Osteoblast (primary cell): ENCODE measurements around the gene SLC17A5. TPM values are rescaled to one million over a fixed set of nuclear protein-coding genes. Genes with fewer than 3 reads are reported as not detected.
"Not testable (repeated sequence)": the region's sequence is repeated elsewhere in the genome, so short reads cannot be mapped to it uniquely, and the experiment has no call there.

ENCODE experiments used
- DNase-seq: peaks from one replicate; pipeline ENCODE4 v3.0.0; 2011; ENCODE audit warnings: low spot score, mixed read lengths; ENCODE audit not compliant: insufficient read length; ENCODE audit errors: missing footprints
- H2AFZ ChIP-seq: 2 replicates; pipeline ENCODE4 v1.6.0; 2011; ENCODE audit warnings: mild to moderate bottlenecking, low read length
- H3K27ac ChIP-seq: 2 replicates; pipeline ENCODE4 v1.5.1; 2011; ENCODE audit warnings: mild to moderate bottlenecking, low read depth, low read length, moderate library complexity
- H3K27me3 ChIP-seq: 2 replicates; pipeline ENCODE4 v1.6.0; 2012; ENCODE audit warnings: mild to moderate bottlenecking, control low read depth, inconsistent platforms, low read length, moderate library complexity; ENCODE audit not compliant: insufficient read depth
- H3K36me3 ChIP-seq: 2 replicates; pipeline ENCODE4 v1.5.1; 2011; ENCODE audit warnings: mild to moderate bottlenecking, low read length, control low read depth, moderate library complexity; ENCODE audit not compliant: insufficient read depth
- H3K4me1 ChIP-seq: 2 replicates; pipeline ENCODE4 v1.5.1; 2011; ENCODE audit warnings: mild to moderate bottlenecking, low read length, control low read depth, moderate library complexity; ENCODE audit not compliant: insufficient read depth
- H3K4me2 ChIP-seq: 2 replicates; pipeline ENCODE4 v1.6.0; 2011; ENCODE audit warnings: mild to moderate bottlenecking, low read length; ENCODE audit not compliant: insufficient read depth
- H3K4me3 ChIP-seq: fragments of 200-600 bp; sonication (generic); 3 replicates; pipeline ENCODE4 v1.5.1; 2012; ENCODE audit warnings: mild to moderate bottlenecking, low read length, inconsistent platforms; ENCODE audit not compliant: insufficient read depth
- H3K79me2 ChIP-seq: 2 replicates; pipeline ENCODE4 v1.6.0; 2012; ENCODE audit warnings: mild to moderate bottlenecking, low read length, control low read depth, inconsistent platforms; ENCODE audit not compliant: insufficient read depth
- H3K9me3 ChIP-seq: 2 replicates; pipeline ENCODE4 v1.5.1; 2011; ENCODE audit warnings: low read depth, low read length, control low read depth
- H4K20me1 ChIP-seq: 2 replicates; pipeline ENCODE4 v1.6.0; 2012; ENCODE audit warnings: mild to moderate bottlenecking, low read length, control low read depth; ENCODE audit not compliant: insufficient read depth
- CTCF ChIP-seq: IDR thresholded peaks from 2 replicates; pipeline ENCODE4 v1.5.1; 2011; ENCODE audit warnings: mild to moderate bottlenecking, low read depth, low read length, moderate library complexity; ENCODE audit errors: extremely low read depth
- total RNA-seq: library from RNA; depleted of rRNA; stranded (reverse); fragments of >200 nt; gene quantifications from 2 replicates; pipeline ENCODE4 v1.2.3, GENCODE V29; 2012

SLC17A5 gene
- total RNA-seq, 1 donor: 38.7 TPM

DNA sequence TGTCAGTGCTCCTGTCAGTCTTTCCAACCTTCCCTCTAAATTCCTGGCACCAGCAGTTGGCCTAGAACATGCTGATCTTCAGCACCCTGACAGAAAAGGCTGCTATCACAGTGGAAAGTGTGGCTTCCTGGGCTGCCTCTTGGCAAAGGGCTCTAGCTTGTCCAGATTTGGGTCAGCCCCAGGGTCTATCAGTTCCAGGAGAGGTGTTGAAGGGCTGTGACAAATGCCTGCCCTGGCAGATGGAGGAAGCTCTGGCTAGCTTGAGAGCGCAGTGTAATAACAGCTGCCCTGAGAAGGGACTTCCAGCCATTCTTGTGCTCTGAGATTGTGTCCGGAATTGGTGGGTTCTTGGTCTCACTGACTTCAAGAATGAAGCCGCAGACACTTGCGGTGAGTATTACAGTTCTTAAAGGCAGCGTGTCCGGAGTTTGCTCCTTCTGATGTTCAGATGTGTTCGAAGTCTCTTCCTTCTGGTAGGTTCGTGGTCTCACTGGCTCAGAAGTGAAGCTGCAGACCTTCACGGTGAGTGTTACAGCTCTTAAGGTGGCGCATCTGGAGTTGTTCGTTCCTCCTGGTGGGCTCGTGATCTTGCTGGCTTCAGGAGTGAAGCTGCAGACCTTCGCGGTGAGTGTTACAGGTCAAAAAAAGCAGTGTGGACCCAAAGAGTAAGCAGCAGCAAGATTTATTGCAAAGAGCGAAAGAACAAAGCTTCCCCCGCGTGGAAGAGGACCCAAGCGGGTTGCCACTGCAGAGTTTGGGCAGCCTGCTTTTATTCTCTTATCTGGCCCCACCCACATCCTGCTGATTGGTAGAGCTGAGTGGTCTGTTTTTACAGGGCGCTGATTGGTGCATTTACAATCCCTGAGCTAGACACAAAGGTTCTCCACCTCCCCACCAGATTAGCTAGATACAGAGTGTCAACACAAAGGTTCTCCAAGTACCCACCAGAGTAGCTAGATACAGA, 82.3 kb downstream of the SLC17A5 start:
- peak; percentile 67 for DNase-seq
- not testable (repeated sequence) for H3K4me2 ChIP-seq, H2AFZ ChIP-seq, H3K9me3 ChIP-seq, H4K20me1 ChIP-seq, H3K27me3 ChIP-seq, H3K27ac ChIP-seq, H3K79me2 ChIP-seq, H3K4me1 ChIP-seq, H3K4me3 ChIP-seq, H3K36me3 ChIP-seq

GRCh38 chr6:73569121-73569520, 84.7 kb downstream of the SLC17A5 start:
- peak; percentile 76 for DNase-seq
- no peak overlapping the region for H3K4me3 ChIP-seq
- H3K27me3 ChIP-seq: no peaks in the 10 kb centered on the region
- no peak for TF ChIP-seq CTCF
- H3K79me2 ChIP-seq: no peaks in the 10 kb centered on the region
- no peak overlapping the region for H3K4me2 ChIP-seq
- no peak overlapping the region for H3K27ac ChIP-seq
- no peaks in the 10 kb centered on the region for H4K20me1 ChIP-seq
- no peaks in the 10 kb centered on the region for H3K9me3 ChIP-seq
- H2AFZ ChIP-seq: no peak overlapping the region
- H3K36me3 ChIP-seq: no peaks in the 10 kb centered on the region
- peaks cover 11% of the 10 kb centered on the region for H3K4me1 ChIP-seq

GRCh38 chr6:73566954-73567591, 86.7 kb downstream of the SLC17A5 start:
- Histone ChIP-seq H4K20me1 (no peaks in the 10 kb centered on the region), H3K9me3 (no peaks in the 10 kb centered on the region), H2AFZ (peak overlapping the region; percentile 62), H3K79me2 (no peaks in the 10 kb centered on the region), H3K36me3 (no peaks in the 10 kb centered on the region), H3K4me3 (no peak overlapping the region), H3K4me1 (peaks cover 11% of the 10 kb centered on the region), H3K27ac (peak overlapping the region; percentile 33), H3K4me2 (no peak overlapping the region), H3K27me3 (no peaks in the 10 kb centered on the region)
- peak; percentile 54 for DNase-seq
- no peak for TF ChIP-seq CTCF

DNA sequence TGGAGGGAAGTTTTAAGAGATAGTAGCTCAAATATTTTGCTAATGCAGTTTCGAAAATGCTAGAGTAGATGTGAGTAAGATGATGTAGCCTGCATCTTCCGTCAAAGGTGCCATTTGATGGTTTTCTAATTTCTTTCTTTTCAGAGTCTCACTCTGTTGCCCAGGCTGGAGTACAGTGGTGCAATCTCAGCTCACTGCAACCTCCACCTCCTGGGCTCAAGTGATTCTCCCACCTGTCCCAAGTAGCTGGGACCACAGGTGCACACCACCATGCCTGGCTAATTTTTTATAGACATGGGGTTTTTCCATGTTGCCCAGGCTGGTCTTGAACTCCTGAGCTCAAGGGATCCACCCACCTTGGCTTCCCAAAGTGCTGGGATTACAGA, 87.3 kb downstream of the SLC17A5 start:
- Histone ChIP-seq H3K4me1 (peaks cover 11% of the 10 kb centered on the region), H2AFZ (peak overlapping the region; percentile 80)
- not testable (repeated sequence) for H3K36me3 ChIP-seq, H3K9me3 ChIP-seq, H3K27me3 ChIP-seq, H3K27ac ChIP-seq, H3K79me2 ChIP-seq, H3K4me2 ChIP-seq, H3K4me3 ChIP-seq, DNase-seq, H4K20me1 ChIP-seq
